ENCODE measurements around the gene RPL41. TPM values are rescaled to one million over a fixed set of nuclear protein-coding genes. Genes with fewer than 3 reads are reported as not detected.

Gene RPL41
- total RNA-seq, 1 experiment from 2014 or later = 2,379 TPM

DNA sequence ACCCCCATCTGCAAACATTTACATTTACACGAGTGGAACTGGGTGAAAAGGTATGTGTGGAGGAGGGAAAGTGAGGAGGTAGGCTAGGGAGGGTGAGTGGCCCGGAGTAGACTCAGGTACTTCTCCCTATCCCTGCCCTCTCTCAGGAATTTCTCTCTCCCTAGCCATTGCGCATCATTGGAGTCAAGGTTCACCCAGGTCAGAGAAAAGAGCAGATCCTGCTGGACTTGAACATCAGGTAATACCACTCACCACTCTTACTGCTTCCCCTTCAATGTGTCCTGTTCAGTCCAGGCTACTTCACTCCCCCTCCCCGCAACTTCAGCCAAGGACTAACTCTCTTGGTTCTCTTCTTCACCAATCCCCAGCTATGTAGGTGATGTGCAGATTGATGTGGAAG lies 14.4 kb downstream of the RPL41 start:
- intact Hi-C loops (cut with micrococcal nuclease; ENCODE audit: unreplicated experiment) = no loop called here
- Mint-ChIP-seq H3K9me3 (ENCODE audit: low read depth, unreplicated experiment) (no peaks in the 10 kb centered on the region), H3K4me1 (ENCODE audit: low read depth, unreplicated experiment) (peaks cover 34% of the 10 kb centered on the region), H3K4me3 (ENCODE audit: low read depth, unreplicated experiment) (no peak overlapping the region), H3K27me3 (ENCODE audit: unreplicated experiment) (no peaks in the 10 kb centered on the region), H3K27ac (ENCODE audit: unreplicated experiment) (peak overlapping the region; percentile 24), H3K36me3 (ENCODE audit: insufficient read depth, unreplicated experiment) (peaks cover 67% of the 10 kb centered on the region)
- BruUV-seq (replicated peaks) = no TSS peak
- DNase-seq = no peak
- CTCF ChIA-PET = interaction anchor here (1.4 kb wide), 1 partner anchor 13 kb away, joined by 5 read pairs; the partner anchor contains the start of gene ZC3H10
- TF ChIP-seq CTCF (IDR thresholded peaks at IDR 0.05; ENCODE audit: unreplicated experiment) = no peak

DNA sequence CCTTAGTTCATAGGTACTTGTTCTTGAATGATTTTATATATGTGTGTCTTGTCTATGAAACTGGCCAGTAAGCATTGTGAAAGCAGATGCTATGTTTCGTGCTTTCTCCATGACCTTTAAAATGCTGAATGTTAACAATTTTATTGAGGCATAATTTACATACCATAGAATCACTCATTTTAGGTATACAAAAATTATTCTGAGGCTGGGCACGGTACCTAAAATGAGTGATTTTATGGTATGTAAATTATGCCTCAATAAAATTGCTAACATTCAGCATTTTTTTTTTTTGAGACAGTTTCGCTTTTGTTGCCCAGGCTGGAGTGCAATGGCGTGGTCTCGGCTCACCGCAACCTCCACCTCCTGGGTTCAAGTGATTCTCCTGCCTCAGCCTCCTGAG lies 18.5 kb downstream of the RPL41 start:
- Mint-ChIP-seq H3K36me3 (ENCODE audit: insufficient read depth, unreplicated experiment) (peaks cover 67% of the 10 kb centered on the region), H3K4me1 (ENCODE audit: low read depth, unreplicated experiment) (peaks cover 7% of the 10 kb centered on the region), H3K27me3 (ENCODE audit: unreplicated experiment) (no peaks in the 10 kb centered on the region), H3K4me3 (ENCODE audit: low read depth, unreplicated experiment) (no peak overlapping the region), H3K27ac (ENCODE audit: unreplicated experiment) (no peak overlapping the region), H3K9me3 (ENCODE audit: low read depth, unreplicated experiment) (no peaks in the 10 kb centered on the region)
- intact Hi-C loops (cut with micrococcal nuclease; ENCODE audit: unreplicated experiment) = no loop called here
- CTCF ChIA-PET = no interaction called here
- no TSS peak for BruUV-seq (replicated peaks)
- DNase-seq = no peak
- no peak for TF ChIP-seq CTCF (IDR thresholded peaks at IDR 0.05; ENCODE audit: unreplicated experiment)

- BruUV-seq (replicated peaks) = no TSS peak
- CTCF ChIA-PET = interaction anchor here (0.8 kb wide), 1 partner anchor 83 kb away, joined by 3 read pairs; no protein-coding TSS in a partner anchor
- no peak for TF ChIP-seq CTCF (IDR thresholded peaks at IDR 0.05; ENCODE audit: unreplicated experiment)
- no peaks in the 10 kb centered on the region for H3K27me3 Mint-ChIP-seq (ENCODE audit: unreplicated experiment)
- no peak overlapping the region for H3K4me3 Mint-ChIP-seq (ENCODE audit: low read depth, unreplicated experiment)
- H3K36me3 Mint-ChIP-seq (ENCODE audit: insufficient read depth, unreplicated experiment) = peaks cover 48% of the 10 kb centered on the region
- no peak overlapping the region for H3K27ac Mint-ChIP-seq (ENCODE audit: unreplicated experiment)
- no peaks in the 10 kb centered on the region for H3K9me3 Mint-ChIP-seq (ENCODE audit: low read depth, unreplicated experiment)
- no peak for DNase-seq
- intact Hi-C loops (cut with micrococcal nuclease; ENCODE audit: unreplicated experiment) = no loop called here
- no peaks in the 10 kb centered on the region for H3K4me1 Mint-ChIP-seq (ENCODE audit: low read depth, unreplicated experiment)
Observed at GRCh38 chr12:56137853-56138571, 21.6 kb downstream of the RPL41 start.

GRCh38 chr12:56141946-56142784 lies 25.7 kb downstream of the RPL41 start:
- intact Hi-C loops (cut with micrococcal nuclease; ENCODE audit: unreplicated experiment) = no loop called here
- peaks cover 44% of the 10 kb centered on the region for H3K36me3 Mint-ChIP-seq (ENCODE audit: insufficient read depth, unreplicated experiment)
- H3K9me3 Mint-ChIP-seq (ENCODE audit: low read depth, unreplicated experiment) = no peaks in the 10 kb centered on the region
- H3K4me3 Mint-ChIP-seq (ENCODE audit: low read depth, unreplicated experiment) = no peak overlapping the region
- BruUV-seq (replicated peaks) = no TSS peak
- no peak for TF ChIP-seq CTCF (IDR thresholded peaks at IDR 0.05; ENCODE audit: unreplicated experiment)
- DNase-seq = no peak
- H3K27ac Mint-ChIP-seq (ENCODE audit: unreplicated experiment) = no peak overlapping the region
- no peaks in the 10 kb centered on the region for H3K27me3 Mint-ChIP-seq (ENCODE audit: unreplicated experiment)
- no peaks in the 10 kb centered on the region for H3K4me1 Mint-ChIP-seq (ENCODE audit: low read depth, unreplicated experiment)
- CTCF ChIA-PET = interaction anchor here (0.7 kb wide), 1 partner anchor 92 kb away, joined by 3 read pairs; no protein-coding TSS in a partner anchor
